ENCODE measurements around the gene CCDC183. TPM values are rescaled to one million over a fixed set of nuclear protein-coding genes. Genes with fewer than 3 reads are reported as not detected.

The CCDC183 gene
- total and polyA plus RNA-seq, 10 of the 15 experiments (the other 5 are each of a cell fraction or from before 2014, with no cell fraction given) = 0.04 to 1.2 (median 0.55) TPM; not detected in 5

DNA sequence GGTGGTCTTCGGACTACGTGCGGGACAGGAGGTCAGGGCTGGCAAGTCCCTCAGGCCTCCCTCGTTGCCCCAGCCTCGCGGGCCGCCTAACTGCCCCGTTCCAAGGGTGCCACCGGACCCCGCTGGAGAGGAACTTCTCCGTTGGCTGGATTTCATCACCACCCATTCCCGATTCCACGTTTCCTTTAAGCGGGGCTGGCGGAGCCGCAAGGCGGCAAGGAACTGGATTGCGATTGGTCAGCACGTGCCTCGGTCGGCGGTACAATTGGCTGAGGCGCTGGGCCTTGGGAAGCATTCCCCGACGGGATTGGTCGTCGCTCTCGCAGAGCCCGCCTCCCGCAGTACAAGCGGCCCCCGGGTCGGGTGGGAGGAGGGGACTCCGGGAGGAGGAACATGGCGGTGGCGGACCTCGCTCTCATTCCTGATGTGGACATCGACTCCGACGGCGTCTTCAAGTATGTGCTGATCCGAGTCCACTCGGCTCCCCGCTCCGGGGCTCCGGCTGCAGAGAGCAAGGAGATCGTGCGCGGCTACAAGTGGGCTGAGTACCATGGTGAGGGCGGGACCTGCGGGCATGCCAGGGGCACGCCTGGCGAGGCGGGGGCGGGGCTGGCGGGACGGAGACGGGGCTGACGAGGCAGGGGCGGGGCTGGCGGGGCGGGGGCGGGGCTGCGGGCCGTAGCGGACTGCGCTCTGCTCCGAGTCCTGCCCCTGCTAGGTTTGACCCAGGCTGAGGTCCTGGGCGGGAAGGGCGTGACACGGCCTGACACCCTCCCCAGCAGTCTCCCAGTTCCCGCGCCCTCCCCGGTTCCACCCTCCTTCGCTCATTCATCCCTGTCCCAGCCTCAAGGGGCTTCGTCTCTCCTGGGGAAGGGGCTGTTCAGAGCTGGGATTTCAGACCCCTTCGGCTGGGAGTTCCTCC is 53.2 kb downstream of the CCDC183 start, which contains the start of gene PHPT1 (continued):
- TF ChIP-seq, protein P1, sequence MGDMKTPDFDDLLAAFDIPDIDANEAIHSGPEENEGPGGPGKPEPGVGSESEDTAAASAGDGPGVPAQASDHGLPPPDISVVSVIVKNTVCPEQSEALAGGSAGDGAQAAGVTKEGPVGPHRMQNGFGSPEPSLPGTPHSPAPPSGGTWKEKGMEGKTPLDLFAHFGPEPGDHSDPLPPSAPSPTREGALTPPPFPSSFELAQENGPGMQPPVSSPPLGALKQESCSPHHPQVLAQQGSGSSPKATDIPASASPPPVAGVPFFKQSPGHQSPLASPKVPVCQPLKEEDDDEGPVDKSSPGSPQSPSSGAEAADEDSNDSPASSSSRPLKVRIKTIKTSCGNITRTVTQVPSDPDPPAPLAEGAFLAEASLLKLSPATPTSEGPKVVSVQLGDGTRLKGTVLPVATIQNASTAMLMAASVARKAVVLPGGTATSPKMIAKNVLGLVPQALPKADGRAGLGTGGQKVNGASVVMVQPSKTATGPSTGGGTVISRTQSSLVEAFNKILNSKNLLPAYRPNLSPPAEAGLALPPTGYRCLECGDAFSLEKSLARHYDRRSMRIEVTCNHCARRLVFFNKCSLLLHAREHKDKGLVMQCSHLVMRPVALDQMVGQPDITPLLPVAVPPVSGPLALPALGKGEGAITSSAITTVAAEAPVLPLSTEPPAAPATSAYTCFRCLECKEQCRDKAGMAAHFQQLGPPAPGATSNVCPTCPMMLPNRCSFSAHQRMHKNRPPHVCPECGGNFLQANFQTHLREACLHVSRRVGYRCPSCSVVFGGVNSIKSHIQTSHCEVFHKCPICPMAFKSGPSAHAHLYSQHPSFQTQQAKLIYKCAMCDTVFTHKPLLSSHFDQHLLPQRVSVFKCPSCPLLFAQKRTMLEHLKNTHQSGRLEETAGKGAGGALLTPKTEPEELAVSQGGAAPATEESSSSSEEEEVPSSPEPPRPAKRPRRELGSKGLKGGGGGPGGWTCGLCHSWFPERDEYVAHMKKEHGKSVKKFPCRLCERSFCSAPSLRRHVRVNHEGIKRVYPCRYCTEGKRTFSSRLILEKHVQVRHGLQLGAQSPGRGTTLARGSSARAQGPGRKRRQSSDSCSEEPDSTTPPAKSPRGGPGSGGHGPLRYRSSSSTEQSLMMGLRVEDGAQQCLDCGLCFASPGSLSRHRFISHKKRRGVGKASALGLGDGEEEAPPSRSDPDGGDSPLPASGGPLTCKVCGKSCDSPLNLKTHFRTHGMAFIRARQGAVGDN (IDR thresholded peaks at IDR 0.05) = peak; percentile 47; the same call in 1 of the 2 replicates
- TF ChIP-seq, protein P2, sequence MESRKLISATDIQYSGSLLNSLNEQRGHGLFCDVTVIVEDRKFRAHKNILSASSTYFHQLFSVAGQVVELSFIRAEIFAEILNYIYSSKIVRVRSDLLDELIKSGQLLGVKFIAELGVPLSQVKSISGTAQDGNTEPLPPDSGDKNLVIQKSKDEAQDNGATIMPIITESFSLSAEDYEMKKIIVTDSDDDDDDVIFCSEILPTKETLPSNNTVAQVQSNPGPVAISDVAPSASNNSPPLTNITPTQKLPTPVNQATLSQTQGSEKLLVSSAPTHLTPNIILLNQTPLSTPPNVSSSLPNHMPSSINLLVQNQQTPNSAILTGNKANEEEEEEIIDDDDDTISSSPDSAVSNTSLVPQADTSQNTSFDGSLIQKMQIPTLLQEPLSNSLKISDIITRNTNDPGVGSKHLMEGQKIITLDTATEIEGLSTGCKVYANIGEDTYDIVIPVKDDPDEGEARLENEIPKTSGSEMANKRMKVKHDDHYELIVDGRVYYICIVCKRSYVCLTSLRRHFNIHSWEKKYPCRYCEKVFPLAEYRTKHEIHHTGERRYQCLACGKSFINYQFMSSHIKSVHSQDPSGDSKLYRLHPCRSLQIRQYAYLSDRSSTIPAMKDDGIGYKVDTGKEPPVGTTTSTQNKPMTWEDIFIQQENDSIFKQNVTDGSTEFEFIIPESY (IDR thresholded peaks at IDR 0.05) = no peak
- TF ChIP-seq RFX5 (IDR thresholded peaks at IDR 0.05; ENCODE audit: low read depth, low read length) (no peak), TCF7 (IDR thresholded peaks at IDR 0.05; ENCODE audit: borderline replicate concordance) (no peak)
- TF ChIP-seq, protein P3, sequence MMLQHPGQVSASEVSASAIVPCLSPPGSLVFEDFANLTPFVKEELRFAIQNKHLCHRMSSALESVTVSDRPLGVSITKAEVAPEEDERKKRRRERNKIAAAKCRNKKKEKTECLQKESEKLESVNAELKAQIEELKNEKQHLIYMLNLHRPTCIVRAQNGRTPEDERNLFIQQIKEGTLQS (IDR thresholded peaks at IDR 0.05; ENCODE audit: borderline replicate concordance, extremely low read depth, low read depth, low read length) = no peak
